ENCODE data around the gene PRUNE2. TPM values are rescaled to one million over a fixed set of nuclear protein-coding genes. Genes with fewer than 3 reads are reported as not detected.

PRUNE2 gene
- total RNA-seq, 2 experiments from 2014 or later: not detected

- Histone ChIP-seq H3K4me3 (ENCODE audit: low read length) (no peak overlapping the region), H3K27me3 (ENCODE audit: control insufficient read depth in 1 of 2, insufficient read depth in 2 of 2, low read length in 2 of 2) (no peaks in the 10 kb centered on the region), H3K4me1 (ENCODE audit: insufficient read depth, low read length) (no peaks in the 10 kb centered on the region), H3K27ac (ENCODE audit: low read depth in 1 of 2, low read length in 2 of 2) (no peak overlapping the region), H3K9me3 (ENCODE audit: control insufficient read depth in 1 of 2, insufficient read depth in 1 of 2, low read length in 2 of 2) (no peaks in the 10 kb centered on the region), H3K36me3 (ENCODE audit: insufficient read depth, low read length) (no peaks in the 10 kb centered on the region)
- TF ChIP-seq CTCF (IDR thresholded peaks at IDR 0.05): no peak
- ChIA-PET POLR2A (no interaction called here), CTCF (no interaction called here)
- ATAC-seq (ENCODE audit: poor library complexity) (no peak), DNase-seq (no peak)
- Mint-ChIP-seq H3K4me3 (no peak overlapping the region), H3K27me3 (no peaks in the 10 kb centered on the region), H3K4me1 (ENCODE audit: low read depth) (no peaks in the 10 kb centered on the region), H3K9me3 (no peaks in the 10 kb centered on the region), H3K36me3 (ENCODE audit: low read depth) (no peaks in the 10 kb centered on the region), H3K27ac (no peak overlapping the region)
- intact Hi-C loops (cut with DNase I, micrococcal nuclease): no loop called here
Measured at GRCh38 chr9:76852026-76852425, 53.9 kb downstream of the PRUNE2 start.

- Mint-ChIP-seq H3K9me3 (no peaks in the 10 kb centered on the region), H3K27ac (no peak overlapping the region), H3K27me3 (peaks cover 4% of the 10 kb centered on the region), H3K4me3 (no peak overlapping the region), H3K4me1 (ENCODE audit: low read depth) (no peaks in the 10 kb centered on the region), H3K36me3 (ENCODE audit: low read depth) (no peaks in the 10 kb centered on the region)
- no peak for DNase-seq
- H3K4me3 ChIP-seq (ENCODE audit: low read length): no peak overlapping the region
- H3K36me3 ChIP-seq (ENCODE audit: insufficient read depth, low read length): no peaks in the 10 kb centered on the region
- intact Hi-C loops (cut with DNase I, micrococcal nuclease): no loop called here
- no peaks in the 10 kb centered on the region for H3K4me1 ChIP-seq (ENCODE audit: insufficient read depth, low read length)
- TF ChIP-seq CTCF (IDR thresholded peaks at IDR 0.05): no peak
- H3K27ac ChIP-seq (ENCODE audit: low read depth in 1 of 2, low read length in 2 of 2): no peak overlapping the region
- ATAC-seq (ENCODE audit: poor library complexity): no peak
- H3K27me3 ChIP-seq (ENCODE audit: control insufficient read depth in 1 of 2, insufficient read depth in 2 of 2, low read length in 2 of 2): no peaks in the 10 kb centered on the region
- POLR2A ChIA-PET: no interaction called here
- CTCF ChIA-PET: no interaction called here
- no peaks in the 10 kb centered on the region for H3K9me3 ChIP-seq (ENCODE audit: control insufficient read depth in 1 of 2, insufficient read depth in 1 of 2, low read length in 2 of 2)
Measured at GRCh38 chr9:76846297-76846696, 59.6 kb downstream of the PRUNE2 start.

DNA sequence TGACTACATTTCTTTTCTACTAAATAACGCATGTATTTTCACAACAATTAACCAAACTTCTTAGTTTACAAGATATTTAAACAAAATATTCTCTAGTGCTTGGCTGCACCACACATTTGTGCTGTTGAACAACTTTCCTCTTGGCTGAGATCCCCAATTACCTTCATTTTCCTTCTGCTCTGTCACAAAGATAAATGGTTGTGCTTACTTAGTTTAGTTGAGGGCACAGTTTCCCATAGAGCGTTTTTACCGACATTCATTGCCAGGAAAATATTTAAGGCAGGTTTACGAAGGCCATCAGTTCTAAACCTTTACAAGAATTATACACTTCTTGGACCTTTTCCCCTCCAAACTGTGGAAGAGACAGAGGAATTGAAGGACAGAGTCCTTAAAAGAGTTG is 60.7 kb downstream of the PRUNE2 start:
- TF ChIP-seq CTCF (IDR thresholded peaks at IDR 0.05): no peak
- no peak overlapping the region for H3K27ac ChIP-seq (ENCODE audit: low read depth in 1 of 2, low read length in 2 of 2)
- H3K4me1 ChIP-seq (ENCODE audit: insufficient read depth, low read length): no peaks in the 10 kb centered on the region
- H3K4me3 Mint-ChIP-seq: no peak overlapping the region
- CTCF ChIA-PET: no interaction called here
- H3K36me3 ChIP-seq (ENCODE audit: insufficient read depth, low read length): no peaks in the 10 kb centered on the region
- no peaks in the 10 kb centered on the region for H3K9me3 ChIP-seq (ENCODE audit: control insufficient read depth in 1 of 2, insufficient read depth in 1 of 2, low read length in 2 of 2)
- ATAC-seq (ENCODE audit: poor library complexity): no peak
- H3K36me3 Mint-ChIP-seq (ENCODE audit: low read depth): no peaks in the 10 kb centered on the region
- H3K9me3 Mint-ChIP-seq: no peaks in the 10 kb centered on the region
- DNase-seq: no peak
- no peaks in the 10 kb centered on the region for H3K4me1 Mint-ChIP-seq (ENCODE audit: low read depth)
- H3K4me3 ChIP-seq (ENCODE audit: low read length): no peak overlapping the region
- peaks cover 4% of the 10 kb centered on the region for H3K27me3 Mint-ChIP-seq
- no peak overlapping the region for H3K27ac Mint-ChIP-seq
- POLR2A ChIA-PET: no interaction called here
- intact Hi-C loops (cut with DNase I, micrococcal nuclease): no loop called here
- H3K27me3 ChIP-seq (ENCODE audit: control insufficient read depth in 1 of 2, insufficient read depth in 2 of 2, low read length in 2 of 2): no peaks in the 10 kb centered on the region
